GM23338 (cell line): ENCODE data around the gene C1QTNF9. TPM values are rescaled to one million over a fixed set of nuclear protein-coding genes. Genes with fewer than 3 reads are reported as not detected.

Experiments
- ATAC-seq: fragments of 200-7000 bp; cut with Tn5 transposase; 3 replicates; pipeline ENCODE4 v1.9.1; 2020
- DNase-seq: peaks from one replicate; pipeline ENCODE4 v3.0.0-alpha.2; 2015; ENCODE audit warnings: low spot score
- H2AFZ ChIP-seq: fragments of 200-600 bp; sonication (generic); 2 replicates; pipeline ENCODE4 v1.8.0; 2016; ENCODE audit warnings: antibody characterized with exemption, mild to moderate bottlenecking, moderate library complexity
- H3F3A ChIP-seq: fragments of 200-600 bp; sonication (generic); replicated peaks from 2 replicates; pipeline ENCODE4 v1.8.0; 2017; ENCODE audit warnings: antibody characterized with exemption, mixed run types, low read depth
- H3K27ac ChIP-seq: fragments of 200-600 bp; sonication (generic); 2 replicates; pipeline ENCODE4 v1.6.1; 2016; ENCODE audit warnings: low read depth
- H3K27me3 ChIP-seq: fragments of 200-600 bp; sonication (generic); 2 replicates; pipeline ENCODE4 v1.8.0; 2016; ENCODE audit warnings: mild to moderate bottlenecking, mixed run types, moderate library complexity; ENCODE audit not compliant: insufficient read depth
- H3K36me3 ChIP-seq: fragments of 200-600 bp; sonication (generic); 2 replicates; pipeline ENCODE4 v1.8.0; 2016; ENCODE audit warnings: mild to moderate bottlenecking; ENCODE audit not compliant: insufficient read depth
- H3K4me1 ChIP-seq: fragments of 200-600 bp; sonication (generic); 2 replicates; pipeline ENCODE4 v1.8.0; 2016; ENCODE audit warnings: mild to moderate bottlenecking, moderate library complexity; ENCODE audit not compliant: insufficient read depth
- H3K4me2 ChIP-seq: fragments of 200-600 bp; sonication (generic); 2 replicates; pipeline ENCODE4 v1.7.1; 2017; ENCODE audit warnings: mixed run types
- H3K4me3 ChIP-seq: fragments of 200-600 bp; sonication (generic); 2 replicates; pipeline ENCODE4 v1.6.1; 2016; ENCODE audit warnings: mixed run types
- H3K79me2 ChIP-seq: fragments of 200-600 bp; sonication (generic); replicated peaks from 2 replicates; pipeline ENCODE4 v1.8.0; 2017; ENCODE audit warnings: mild to moderate bottlenecking; ENCODE audit not compliant: insufficient read depth
- H3K9me2 ChIP-seq: fragments of 200-600 bp; sonication (generic); 2 replicates; pipeline ENCODE4 v1.8.0; 2017; ENCODE audit not compliant: insufficient read depth
- H4K20me1 ChIP-seq: fragments of 200-600 bp; sonication (generic); replicated peaks from 2 replicates; pipeline ENCODE4 v1.8.0; 2017; ENCODE audit warnings: mild to moderate bottlenecking; ENCODE audit not compliant: insufficient read depth
- H3K27ac Mint-ChIP-seq: 2 replicates; pipeline ENCODE4 v1.8.0; 2020; ENCODE audit warnings: inconsistent platforms, mild to moderate bottlenecking, moderate library complexity, mixed read lengths
- H3K27me3 Mint-ChIP-seq: 3 replicates; pipeline ENCODE4 v1.8.0; 2022; ENCODE audit warnings: low read depth, mild to moderate bottlenecking, moderate library complexity, mixed read lengths, inconsistent platforms; ENCODE audit not compliant: insufficient read depth, poor library complexity
- H3K36me3 Mint-ChIP-seq: 3 replicates; pipeline ENCODE4 v1.8.0; 2021; ENCODE audit warnings: low read depth, mild to moderate bottlenecking, inconsistent platforms, moderate library complexity, mixed read lengths
- H3K4me1 Mint-ChIP-seq: 3 replicates; pipeline ENCODE4 v1.8.0; 2020; ENCODE audit warnings: mild to moderate bottlenecking, inconsistent platforms, mixed read lengths
- H3K4me3 Mint-ChIP-seq: 3 replicates; pipeline ENCODE4 v1.8.0; 2021; ENCODE audit warnings: moderate library complexity, mild to moderate bottlenecking, inconsistent platforms, mixed read lengths
- H3K9me3 Mint-ChIP-seq: 3 replicates; pipeline ENCODE4 v1.8.0; 2020; ENCODE audit warnings: moderate library complexity, mild to moderate bottlenecking, inconsistent platforms, mixed read lengths
- CREB1 ChIP-seq: fragments of 250-450 bp; sonication (Bioruptor Pico); IDR thresholded peaks from 2 replicates; pipeline ENCODE4 v1.5.0; 2020; ENCODE audit warnings: low read depth, mild to moderate bottlenecking, moderate library complexity
- CTCF ChIP-seq, 2 experiments: fragments of 200-600 bp in 1 of 2; sonication (generic) in 1 of 2; conservative IDR thresholded peaks; 2 replicates each; pipeline versions ENCODE4 v1.5.1 to v1.6.1; 2016 to 2017; ENCODE audit warnings: antibody characterized with exemption in 2 of 2, low read depth in 2 of 2, mild to moderate bottlenecking in 2 of 2, moderate library complexity in 1 of 2
- ETS1 ChIP-seq: IDR thresholded peaks from 2 replicates; pipeline ENCODE4 v1.6.1; 2016; ENCODE audit warnings: antibody characterized with exemption
- EZH2 ChIP-seq: fragments of 200-600 bp; sonication (generic); IDR thresholded peaks from one replicate; pipeline ENCODE4 v1.8.0; 2017; ENCODE audit warnings: antibody characterized with exemption, mild to moderate bottlenecking, low read depth; ENCODE audit not compliant: unreplicated experiment
- EZH2phosphoT487 ChIP-seq: fragments of 200-600 bp; sonication (generic); IDR thresholded peaks from one replicate; pipeline ENCODE4 v1.8.1; 2018; ENCODE audit warnings: antibody characterized with exemption; ENCODE audit not compliant: unreplicated experiment
- JUNB ChIP-seq: IDR thresholded peaks from one replicate; pipeline ENCODE4 v1.6.1; 2016; ENCODE audit warnings: antibody characterized with exemption; ENCODE audit not compliant: unreplicated experiment
- NANOG ChIP-seq: IDR thresholded peaks from 2 replicates; pipeline ENCODE4 v1.6.1; 2016; ENCODE audit warnings: antibody characterized with exemption, borderline replicate concordance
- POLR2AphosphoS5 ChIP-seq: IDR thresholded peaks from 2 replicates; pipeline ENCODE4 v1.6.1; 2016; ENCODE audit warnings: antibody characterized with exemption, low read depth
- REST ChIP-seq: IDR thresholded peaks from one replicate; pipeline ENCODE4 v1.6.1; 2018; ENCODE audit warnings: antibody characterized with exemption; ENCODE audit not compliant: unreplicated experiment
- STAT1 ChIP-seq: IDR thresholded peaks from one replicate; pipeline ENCODE4 v1.6.1; 2016; ENCODE audit warnings: antibody characterized with exemption; ENCODE audit not compliant: unreplicated experiment
- ZNF114 ChIP-seq: fragments of 250-450 bp; sonication (Bioruptor Pico); IDR thresholded peaks from 2 replicates; pipeline ENCODE4 v1.5.0; 2020; ENCODE audit warnings: mild to moderate bottlenecking, moderate library complexity
- ZNF462 ChIP-seq: fragments of 250-450 bp; sonication (Bioruptor Pico); IDR thresholded peaks from 2 replicates; pipeline ENCODE4 v1.5.0; 2020; ENCODE audit warnings: mild to moderate bottlenecking, moderate library complexity
- polyA plus RNA-seq: library from polyadenylated mRNA; unstranded; fragments of >200 nt; fragmentation: Nextera tagmentation; extraction: Ambion mirVana; gene quantifications from 2 replicates; pipeline ENCODE4 v1.2.1, GENCODE V29; 2016
- total RNA-seq: library from RNA; depleted of rRNA; stranded (reverse); fragments of >200 nt; shearing (Covaris generic); gene quantifications from 2 replicates; pipeline ENCODE4 v1.2.3, GENCODE V29; 2014

The C1QTNF9 gene
- total and polyA plus RNA-seq, 2 experiments from 2014 or later = not detected

GRCh38 chr13:24280720-24281119 is 28.7 kb upstream of the C1QTNF9 start:
- H3K4me1 ChIP-seq = no peaks in the 10 kb centered on the region
- no peak overlapping the region for H3K4me2 ChIP-seq

More at GRCh38 chr13:24280720-24281119, 28.7 kb upstream of the C1QTNF9 start:
- H3K36me3 ChIP-seq = no peaks in the 10 kb centered on the region
- no peak overlapping the region for H3K4me3 Mint-ChIP-seq
- peak overlapping the region; percentile 61 for H3K27ac Mint-ChIP-seq
- ATAC-seq (no peak), DNase-seq (no peak)
- no peak overlapping the region for H3K4me3 ChIP-seq
- no peaks in the 10 kb centered on the region for H3K9me3 Mint-ChIP-seq
- H3K27ac ChIP-seq = no peak overlapping the region
- no peaks in the 10 kb centered on the region for H3K9me2 ChIP-seq
- H4K20me1 ChIP-seq = no peaks in the 10 kb centered on the region
- no peaks in the 10 kb centered on the region for H3K27me3 ChIP-seq
- no peaks in the 10 kb centered on the region for H3K79me2 ChIP-seq
- TF ChIP-seq REST (no peak), EZH2phosphoT487 (no peak), POLR2AphosphoS5 (no peak), STAT1 (no peak), CREB1 (CRISPR knock-in tag) (no peak), ZNF462 (no peak), ZNF114 (CRISPR knock-in tag) (no peak), JUNB (no peak), EZH2 (no peak), NANOG (no peak), ETS1 (no peak), CTCF (conservative IDR thresholded peaks at IDR 0.05; ENCODE audit: low read depth in 2 of 2) (no peak)
- H3F3A ChIP-seq = no peaks in the 10 kb centered on the region
- no peak overlapping the region for H2AFZ ChIP-seq
- H3K36me3 Mint-ChIP-seq = 0 out of 3 replicates have a peak, but pooled peaks cover 6% of the 10 kb centered on the region
- H3K4me1 Mint-ChIP-seq = no peaks in the 10 kb centered on the region; the same call in 2 of the 3 replicates
- H3K27me3 Mint-ChIP-seq = peaks cover 2% of the 10 kb centered on the region
